A204.1 (cell line): ENCODE measurements around the gene CITED1.
A peak's percentile ranks its signal among the peaks of the same experiment; 100 is the strongest.

Experiments used
- FAIRE-seq: peaks from 2 replicates; lab custom pipeline; 2012; peaks lifted over from hg19 to GRCh38; lab: Jason Lieb, UNC

Gene CITED1

DNA sequence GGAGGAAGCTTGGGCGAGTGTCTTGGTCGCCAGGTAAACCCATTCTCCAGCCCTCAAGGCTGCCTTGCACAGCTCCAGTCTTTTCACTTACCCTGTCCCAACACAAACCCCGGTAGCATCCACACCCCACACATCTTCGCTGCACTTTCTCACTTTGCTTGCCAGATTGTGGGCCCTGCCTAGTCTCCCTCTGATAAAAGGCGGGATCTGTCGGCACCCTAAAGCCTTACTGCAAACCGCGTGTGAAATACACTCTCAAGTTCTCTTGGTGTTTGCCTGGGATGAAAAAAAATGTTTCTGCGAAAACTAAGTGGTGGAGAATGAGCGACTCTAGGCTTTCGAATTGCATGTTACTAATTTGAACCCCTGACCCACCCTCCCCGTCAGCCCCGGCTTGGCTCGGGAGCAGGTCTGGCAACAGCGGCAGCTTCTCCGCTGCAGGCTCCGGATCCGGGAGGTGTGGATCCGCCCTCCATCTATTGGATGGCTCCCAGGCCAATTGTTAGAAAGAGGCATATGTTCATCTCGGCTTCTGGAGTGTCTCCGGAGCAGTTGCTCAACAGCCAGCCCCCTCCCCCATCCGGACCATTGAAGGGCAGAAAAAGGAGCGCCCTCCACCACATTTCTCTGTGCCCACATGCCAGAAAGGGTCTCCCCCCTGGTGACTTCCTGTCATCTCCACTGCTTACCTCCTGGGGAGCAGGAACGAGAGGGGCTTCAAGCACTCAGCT, 3.0 kb upstream of the CITED1 start:
- no peak for FAIRE-seq

DNA sequence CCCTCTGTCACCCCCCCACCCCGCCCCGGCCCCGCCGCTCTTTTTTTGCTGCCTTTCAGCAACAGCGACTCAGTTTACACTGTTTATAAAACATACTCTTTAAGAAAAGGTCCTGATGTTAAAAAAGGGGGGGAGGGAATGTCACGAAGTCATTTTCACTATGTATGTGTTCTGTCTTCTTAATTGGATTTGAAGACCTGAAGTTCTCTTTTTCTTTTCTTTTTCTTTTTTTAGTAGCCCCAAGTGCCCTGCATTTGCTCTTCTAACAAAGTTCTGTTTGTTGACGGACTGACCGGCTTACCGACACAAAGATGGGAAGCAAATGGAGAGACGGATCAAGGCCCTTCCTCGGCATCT, 2.5 kb upstream of the CITED1 start:
- FAIRE-seq, result no peak

DNA sequence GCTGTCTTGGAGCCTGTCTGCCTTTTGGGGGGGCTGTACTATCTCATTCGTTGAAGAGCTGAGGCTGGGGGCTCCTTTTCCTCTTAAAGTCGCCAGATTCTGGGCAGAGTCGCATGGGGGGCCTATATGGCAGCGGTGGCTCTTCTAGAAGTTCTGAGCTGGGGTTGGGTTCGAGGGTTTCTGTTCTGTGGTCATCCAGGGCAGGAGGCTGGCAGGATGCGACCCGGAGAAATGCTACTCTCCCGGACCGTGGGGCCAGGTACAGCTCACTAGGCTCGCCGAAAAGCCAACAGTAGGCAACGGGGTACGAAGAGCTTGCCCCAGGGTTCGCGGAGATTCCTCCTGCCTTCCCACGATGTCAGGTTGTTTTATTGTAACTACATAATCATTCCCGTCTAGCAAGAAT, 1.9 kb upstream of the CITED1 start:
- no peak for FAIRE-seq

- FAIRE-seq, result no peak
Observed at GRCh38 chrX:72306851-72307645, 1.3 kb upstream of the CITED1 start.

- FAIRE-seq, result no peak
Observed at GRCh38 chrX:72306085-72306801, 529 bp upstream of the CITED1 start.

- no peak for FAIRE-seq
Observed at GRCh38 chrX:72304877-72305276, 837 bp downstream of the CITED1 start.

DNA sequence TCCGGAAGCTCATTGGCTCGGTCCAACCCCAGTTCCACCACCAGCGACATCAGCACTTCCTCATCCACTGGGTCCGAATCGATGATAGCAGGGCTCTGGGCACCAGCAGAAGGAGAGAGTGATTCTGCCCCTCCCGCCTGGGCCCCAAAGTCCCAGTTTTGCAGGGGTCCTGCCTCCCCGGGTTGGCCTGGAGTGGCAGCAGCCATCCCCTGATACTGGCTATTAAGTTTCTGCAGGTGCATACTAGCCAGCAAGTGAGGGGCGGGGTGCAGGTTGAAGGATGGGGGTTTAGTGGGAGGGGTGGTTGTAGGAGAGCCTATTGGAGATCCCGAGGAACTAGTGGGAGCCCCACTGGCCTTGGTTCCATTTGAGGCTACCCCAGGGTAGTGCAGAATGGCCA, 3.9 kb downstream of the CITED1 start:
- FAIRE-seq, result no peak

DNA sequence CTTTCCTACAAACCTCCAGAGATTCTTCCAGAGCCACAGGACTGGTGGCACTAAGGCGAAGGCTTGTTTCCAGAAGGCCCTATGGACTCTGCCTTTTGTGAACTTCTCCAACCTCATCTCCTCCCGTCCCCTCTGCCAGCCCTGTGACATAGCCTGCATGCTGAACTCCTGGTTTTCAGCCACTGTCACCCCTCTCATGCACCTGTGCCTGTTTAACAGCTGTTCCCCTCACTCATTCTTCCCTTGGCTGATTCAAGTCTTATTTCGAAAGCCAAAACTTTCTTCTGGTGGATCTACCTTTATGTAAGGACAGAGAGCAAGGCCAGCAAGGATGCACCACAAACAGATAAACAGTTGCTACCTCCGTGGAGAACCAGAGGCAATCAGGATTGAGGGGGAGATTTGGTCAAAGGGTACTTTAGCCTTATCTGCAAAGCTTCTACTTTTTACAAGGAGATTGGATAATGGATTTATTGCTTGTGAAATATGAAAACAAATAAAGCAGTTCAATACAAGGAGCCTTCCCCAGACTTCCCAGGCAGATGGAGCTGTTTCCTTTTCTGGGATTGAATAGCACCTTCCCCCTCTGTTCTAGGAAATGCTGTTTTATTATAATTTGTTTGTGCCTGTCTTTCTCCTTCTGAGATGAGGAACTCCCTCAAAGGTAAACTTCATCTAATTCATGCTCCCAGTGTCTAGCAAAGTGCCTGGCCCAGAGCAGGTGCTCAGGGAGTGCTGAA, 5.7 kb downstream of the CITED1 start:
- no peak for FAIRE-seq

DNA sequence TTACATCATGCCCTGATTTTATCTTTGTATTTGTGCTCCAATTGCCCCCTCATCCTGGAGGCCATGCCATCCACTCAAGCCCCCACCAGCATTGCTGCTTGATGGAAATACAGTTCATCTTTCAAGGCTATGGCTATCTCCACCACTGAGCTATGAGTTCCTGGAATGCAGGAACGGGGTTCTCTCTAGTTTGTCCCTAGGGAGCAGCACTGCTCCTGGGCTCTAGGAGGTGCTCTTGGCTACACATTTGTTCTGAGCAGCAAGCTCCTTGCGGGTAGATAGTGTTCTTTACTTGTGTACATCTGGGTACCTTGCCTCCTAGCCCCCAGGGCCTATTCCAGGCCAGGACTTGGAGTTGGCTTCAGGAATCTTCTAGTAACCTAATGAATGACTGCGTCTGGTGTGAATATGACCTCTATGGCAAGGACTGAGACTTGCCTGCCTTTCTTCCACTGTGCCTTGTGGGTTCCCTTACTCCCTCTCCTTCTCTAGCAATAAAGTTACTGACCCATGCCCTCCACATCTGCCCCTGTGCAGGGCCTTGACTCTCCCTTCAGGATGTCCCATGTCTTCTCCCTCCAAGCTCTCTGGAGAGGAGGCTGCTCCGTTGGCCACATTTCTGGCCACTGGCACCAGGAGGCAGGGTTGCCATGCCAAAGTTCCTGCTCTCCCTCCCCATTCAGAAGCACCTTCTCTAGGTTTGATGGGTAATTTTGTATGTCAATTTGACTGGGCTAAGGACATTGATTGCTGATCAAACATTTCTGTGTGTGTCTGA, 7.6 kb downstream of the CITED1 start:
- FAIRE-seq, result no peak

GRCh38 chrX:72296991-72297390, 8.7 kb downstream of the CITED1 start:
- no peak for FAIRE-seq

DNA sequence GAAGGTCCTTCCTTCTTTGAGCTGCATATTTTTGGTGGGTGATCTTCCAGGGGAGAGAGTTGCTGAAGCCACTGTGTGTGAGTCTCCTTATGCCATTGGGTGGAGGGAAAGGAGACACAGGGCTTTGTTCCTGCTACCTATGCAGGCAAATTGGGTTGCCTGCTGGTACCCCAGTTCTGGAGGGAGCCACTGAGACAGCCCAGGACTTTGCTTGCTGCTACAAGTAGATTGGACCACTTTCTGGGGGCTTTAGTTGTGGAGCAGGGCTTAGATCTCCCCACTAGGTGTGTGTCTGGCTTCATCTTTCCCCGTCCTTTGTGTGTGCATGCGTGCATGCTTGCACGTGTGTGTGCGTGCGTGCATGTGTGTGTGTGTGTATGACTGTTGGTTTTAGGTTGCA, 10.0 kb downstream of the CITED1 start:
- no peak for FAIRE-seq

DNA sequence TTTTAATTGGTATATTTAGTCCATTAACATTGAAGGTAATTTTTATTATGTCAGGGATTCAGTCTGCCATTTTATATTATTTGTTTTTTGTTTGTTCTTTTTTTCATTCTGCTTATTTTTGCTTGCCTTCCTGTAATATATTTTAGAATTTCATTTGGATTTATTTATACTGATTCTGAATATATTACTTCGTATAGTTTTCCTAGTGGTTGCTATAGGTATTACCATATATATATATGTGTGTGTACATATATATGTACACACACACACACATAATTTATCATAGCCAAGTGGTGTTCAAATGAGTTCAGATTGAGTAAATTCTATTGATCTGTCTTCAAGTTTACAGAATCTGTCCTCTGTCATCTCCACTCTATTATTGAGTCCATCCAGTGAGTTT, 11.2 kb downstream of the CITED1 start:
- peak; percentile 65 for FAIRE-seq

- FAIRE-seq, result no peak
Observed at GRCh38 chrX:72282302-72282701, 23.4 kb downstream of the CITED1 start.

- FAIRE-seq, result no peak
Observed at GRCh38 chrX:72280321-72280845, 25.3 kb downstream of the CITED1 start.

- no peak for FAIRE-seq
Observed at GRCh38 chrX:72276478-72276953, 29.2 kb downstream of the CITED1 start.

DNA sequence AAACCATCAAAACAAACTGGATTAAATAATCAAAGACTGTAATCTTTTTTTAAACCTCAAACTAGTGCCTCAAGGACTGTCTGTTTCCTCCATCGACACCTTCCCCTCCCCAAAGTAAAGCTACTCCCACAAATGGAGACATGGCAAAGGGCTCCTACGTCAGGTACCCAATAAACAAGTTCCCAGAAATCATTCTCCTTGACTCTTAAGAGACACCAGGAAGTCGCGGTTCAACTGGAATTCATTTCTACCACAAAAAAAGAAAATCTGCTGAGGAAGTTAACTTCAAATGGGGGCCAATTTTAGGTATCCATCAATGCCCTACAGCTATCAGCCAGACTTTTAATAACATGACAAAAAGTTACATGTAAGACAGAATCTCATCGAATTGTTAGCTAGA, 31.2 kb downstream of the CITED1 start:
- no peak for FAIRE-seq

DNA sequence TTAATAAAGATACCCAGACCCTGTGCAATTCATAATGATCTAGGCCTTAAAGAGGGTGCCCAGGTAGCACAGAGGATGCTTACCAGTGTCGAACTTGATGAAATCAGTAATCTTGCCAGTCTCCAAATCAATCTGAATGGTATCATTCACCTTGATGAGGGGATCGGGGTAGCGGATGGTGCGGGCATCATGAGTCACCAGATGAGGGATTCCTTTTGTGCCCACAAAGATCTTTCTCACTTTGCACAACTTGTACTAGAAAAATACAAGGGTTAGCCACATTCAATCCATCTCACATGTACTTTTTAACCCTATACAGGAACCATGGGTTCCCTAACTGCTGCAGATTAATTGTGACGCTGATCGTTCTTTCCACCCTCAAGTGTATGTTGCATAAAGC, 32.0 kb downstream of the CITED1 start:
- no peak for FAIRE-seq

GRCh38 chrX:72272868-72273267, 32.8 kb downstream of the CITED1 start:
- FAIRE-seq, result no peak

- FAIRE-seq, result no peak
Observed at GRCh38 chrX:72271812-72272211, 33.9 kb downstream of the CITED1 start.

DNA sequence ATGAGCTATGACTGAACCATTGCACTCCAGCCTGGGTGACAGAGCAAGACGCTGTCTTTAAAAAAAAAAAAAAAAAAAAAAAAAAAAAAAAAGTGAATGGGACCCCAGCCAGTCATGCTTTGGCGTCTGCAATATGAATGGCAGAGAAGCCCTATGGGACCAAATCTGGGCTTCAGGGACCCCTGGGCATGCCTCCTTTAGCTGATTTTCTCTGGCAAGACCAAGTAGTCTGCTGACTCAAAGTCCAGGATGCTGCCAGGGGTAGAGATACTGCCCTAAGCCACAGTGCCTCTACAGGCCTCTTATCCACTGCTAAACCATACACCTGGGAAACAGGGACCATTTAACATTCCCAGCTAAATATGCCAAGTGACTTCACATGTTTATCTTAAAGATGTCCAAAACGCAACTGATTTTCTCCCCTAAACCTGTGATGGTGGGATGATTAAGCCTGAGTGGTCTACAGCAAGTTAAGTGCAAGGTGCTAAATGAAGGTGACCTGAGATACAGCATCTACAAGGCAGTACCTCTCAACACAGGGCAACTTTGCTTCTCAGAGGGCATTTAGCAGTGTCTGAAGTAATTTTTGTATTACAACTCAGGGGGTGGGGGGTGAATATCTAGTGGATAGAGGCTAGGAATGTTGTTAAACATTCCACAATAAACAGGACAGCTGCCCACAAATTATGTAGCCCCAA, 34.5 kb downstream of the CITED1 start:
- FAIRE-seq, result no peak
